HG03558 (cell line): ENCODE results near the gene NARF.

ENCODE experiments used
- ATAC-seq: cut with Tn5 transposase; IDR thresholded peaks from one replicate; pipeline ENCODE4 v1.9.1; 2021; ENCODE audit warnings: moderate number of reproducible peaks; ENCODE audit not compliant: unreplicated experiment; ENCODE audit errors: extremely low read depth

The NARF gene

GRCh38 chr17:82465023-82465603, 6.6 kb downstream of the NARF start:
- no peak for ATAC-seq

DNA sequence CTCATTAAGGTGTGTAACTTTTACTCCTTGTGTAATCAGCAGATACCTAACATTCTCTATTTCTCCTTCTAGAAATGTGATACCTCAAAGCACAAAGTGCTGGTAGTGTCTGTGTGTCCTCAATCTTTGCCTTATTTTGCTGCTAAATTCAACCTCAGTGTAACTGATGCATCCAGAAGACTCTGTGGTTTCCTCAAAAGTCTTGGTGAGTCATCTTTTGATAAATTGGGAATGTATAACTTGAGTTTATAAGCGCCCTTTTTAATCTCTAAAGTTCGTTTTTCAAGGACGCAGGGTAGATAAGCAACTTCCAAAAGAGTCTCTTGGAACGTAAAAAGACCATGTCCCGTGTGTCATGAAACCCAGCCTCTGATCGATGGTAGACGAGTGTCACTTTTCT, 10.2 kb downstream of the NARF start:
- no peak for ATAC-seq

GRCh38 chr17:82470065-82470464, 11.5 kb downstream of the NARF start:
- no peak for ATAC-seq

- ATAC-seq, result no peak
Measured at GRCh38 chr17:82474223-82475010, 15.9 kb downstream of the NARF start.

GRCh38 chr17:82475458-82475857, 16.9 kb downstream of the NARF start:
- ATAC-seq, result no peak

DNA sequence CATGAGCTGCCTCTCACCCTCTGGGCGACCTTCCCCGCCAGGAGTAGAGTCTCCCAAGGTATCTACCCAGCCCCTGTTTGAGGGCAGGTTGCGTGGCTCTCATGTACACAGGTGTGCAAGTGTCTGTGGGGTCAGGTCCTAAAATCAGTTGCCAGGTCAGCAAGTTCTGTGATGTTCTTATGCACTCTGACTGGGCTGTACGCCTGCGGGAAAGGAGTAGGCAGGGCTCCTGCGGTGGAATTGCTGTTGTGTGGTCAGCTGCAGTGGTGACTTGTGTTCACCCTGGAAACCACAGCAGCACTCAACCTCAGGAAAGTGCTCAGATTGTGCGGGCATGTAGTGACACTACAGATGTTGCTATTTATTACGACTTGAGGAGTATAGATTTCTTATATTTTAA, 19.4 kb downstream of the NARF start:
- ATAC-seq, result no peak

DNA sequence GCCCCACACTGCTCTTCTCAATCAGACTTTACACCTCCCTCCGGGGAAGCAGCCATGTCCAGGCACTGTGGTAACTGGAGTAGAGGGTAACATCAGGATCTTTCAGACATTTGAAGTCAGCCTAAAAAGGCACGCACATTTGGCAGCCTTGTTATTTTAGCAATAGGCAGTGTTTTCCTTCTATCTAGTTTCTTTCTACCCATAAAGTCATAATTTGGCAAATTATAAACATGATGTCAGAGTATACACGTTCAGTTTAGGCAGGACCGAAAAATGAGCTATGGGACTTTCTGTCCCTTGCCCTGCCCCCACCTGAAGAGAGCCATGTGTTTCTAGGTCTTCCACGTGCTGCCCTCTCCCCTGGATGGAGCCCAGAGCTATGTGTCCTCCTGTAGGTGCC, 21.1 kb downstream of the NARF start:
- no peak for ATAC-seq

- no peak for ATAC-seq
Measured at GRCh38 chr17:82480318-82480717, 21.8 kb downstream of the NARF start.

DNA sequence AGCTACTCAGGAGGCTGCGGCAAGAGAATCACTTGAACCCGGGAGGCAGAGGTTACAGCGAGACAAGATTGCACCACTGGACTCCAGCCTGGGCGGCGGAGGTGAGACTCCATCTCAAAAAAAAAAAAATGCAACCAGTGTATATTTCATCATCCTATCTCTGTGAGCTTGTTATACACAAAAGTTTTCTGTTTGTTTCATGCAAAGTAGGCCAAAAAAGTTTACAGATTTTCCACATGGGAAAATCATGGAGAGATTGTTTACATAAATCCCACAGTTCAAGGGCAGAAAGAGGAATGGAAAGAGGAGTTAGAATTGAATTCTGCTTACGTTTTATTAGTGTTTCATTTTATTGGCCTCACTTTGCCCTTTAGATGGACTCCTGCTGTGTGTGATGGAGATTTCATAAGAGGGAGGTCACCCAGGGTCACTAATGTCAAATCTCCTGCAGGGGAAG, 24.7 kb downstream of the NARF start:
- ATAC-seq, result no peak

GRCh38 chr17:82483836-82484235, 25.3 kb downstream of the NARF start:
- no peak for ATAC-seq

- ATAC-seq, result no peak
Measured at GRCh38 chr17:82486231-82487094, 27.9 kb downstream of the NARF start.

GRCh38 chr17:82487910-82488309, 29.4 kb downstream of the NARF start:
- ATAC-seq, result no peak

DNA sequence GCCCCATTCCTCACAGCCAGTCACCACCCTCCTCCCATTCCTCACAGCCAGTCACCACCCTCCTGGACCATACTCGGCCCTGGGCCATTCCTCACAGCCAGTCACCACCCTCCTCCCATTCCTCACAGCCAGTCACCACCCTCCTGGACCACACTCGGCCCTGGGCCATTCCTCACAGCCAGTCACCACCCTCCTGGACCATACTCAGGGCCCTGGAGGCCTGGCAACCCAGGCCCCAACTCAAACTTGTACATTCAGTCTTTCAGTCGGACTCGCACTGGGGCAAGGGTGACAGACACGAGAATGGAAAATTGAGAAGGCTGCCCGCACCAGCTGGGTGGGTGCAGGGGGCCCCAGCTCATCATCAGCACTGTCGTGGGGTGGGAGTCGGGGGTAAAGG, 30.6 kb downstream of the NARF start:
- no peak for ATAC-seq

- ATAC-seq, result no peak
Measured at GRCh38 chr17:82489851-82490511, 31.4 kb downstream of the NARF start.

DNA sequence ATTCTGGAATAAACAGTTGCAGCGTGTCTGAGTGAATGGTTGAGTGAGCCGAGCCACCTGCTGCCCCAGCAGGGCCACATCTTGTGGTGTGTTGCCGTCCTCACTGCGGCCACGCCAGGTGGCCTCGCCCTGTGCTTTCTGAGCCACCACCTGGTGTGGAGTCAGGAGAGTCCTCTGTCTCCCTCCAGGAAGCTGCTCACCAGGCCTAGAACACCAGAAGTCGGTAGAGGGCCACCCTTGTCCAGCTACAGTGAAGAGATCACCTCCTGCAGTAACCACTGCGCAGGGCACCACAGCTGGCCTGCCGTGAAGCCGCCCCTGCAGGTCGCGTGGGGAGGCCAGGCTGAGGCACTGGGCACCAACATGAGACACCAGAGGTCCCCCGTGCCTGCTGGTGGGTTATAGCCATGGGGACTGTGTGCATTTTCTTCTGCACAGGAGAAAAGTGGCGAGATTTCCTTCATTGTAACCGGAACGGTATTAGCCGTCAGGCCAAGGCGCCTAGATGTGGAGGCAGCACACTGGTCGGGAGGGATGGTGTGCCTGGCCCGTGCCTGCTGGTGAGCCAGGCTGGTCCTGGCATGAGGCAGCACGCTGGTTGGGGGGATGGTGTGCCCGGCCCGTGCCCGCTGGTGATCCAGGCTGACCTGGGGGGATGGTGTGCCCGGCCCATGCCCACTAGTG, 32.1 kb downstream of the NARF start:
- ATAC-seq, result no peak

DNA sequence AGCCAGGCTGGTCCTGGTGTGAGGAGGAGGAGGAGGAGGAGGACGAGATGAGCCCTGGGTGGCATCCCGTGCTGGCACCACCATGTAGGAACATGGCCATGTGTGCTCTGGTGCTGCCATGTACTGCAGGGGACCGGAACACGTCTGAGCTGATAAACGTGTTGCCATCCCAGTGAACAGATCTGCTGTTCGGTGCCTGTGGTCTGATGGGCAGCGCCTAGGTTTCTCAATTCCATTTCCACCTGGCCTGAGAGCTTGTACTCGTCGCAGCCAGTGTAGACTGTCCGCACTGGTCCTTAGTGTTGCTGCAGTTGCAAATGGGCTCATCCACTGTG, 32.6 kb downstream of the NARF start:
- no peak for ATAC-seq

DNA sequence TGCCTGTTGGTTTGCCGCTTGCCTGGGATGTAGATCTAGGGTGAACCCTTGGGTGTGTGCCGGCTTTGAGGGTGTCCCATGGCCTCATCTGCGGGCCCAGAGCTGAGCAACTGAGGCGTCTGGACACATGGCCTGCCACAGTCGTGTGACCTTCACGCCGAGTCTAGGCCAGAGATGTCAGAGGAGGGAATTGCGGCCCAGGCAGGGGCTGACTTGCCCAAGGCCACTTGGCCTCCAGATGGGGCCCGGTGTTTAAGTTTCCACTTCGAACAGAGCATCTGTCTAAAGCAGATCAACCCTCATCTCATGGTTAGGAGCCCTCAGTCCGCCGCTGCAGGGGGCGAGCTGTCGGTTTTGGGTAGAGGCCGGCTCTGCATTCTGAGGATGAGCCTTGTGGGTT, 33.0 kb downstream of the NARF start:
- no peak for ATAC-seq

DNA sequence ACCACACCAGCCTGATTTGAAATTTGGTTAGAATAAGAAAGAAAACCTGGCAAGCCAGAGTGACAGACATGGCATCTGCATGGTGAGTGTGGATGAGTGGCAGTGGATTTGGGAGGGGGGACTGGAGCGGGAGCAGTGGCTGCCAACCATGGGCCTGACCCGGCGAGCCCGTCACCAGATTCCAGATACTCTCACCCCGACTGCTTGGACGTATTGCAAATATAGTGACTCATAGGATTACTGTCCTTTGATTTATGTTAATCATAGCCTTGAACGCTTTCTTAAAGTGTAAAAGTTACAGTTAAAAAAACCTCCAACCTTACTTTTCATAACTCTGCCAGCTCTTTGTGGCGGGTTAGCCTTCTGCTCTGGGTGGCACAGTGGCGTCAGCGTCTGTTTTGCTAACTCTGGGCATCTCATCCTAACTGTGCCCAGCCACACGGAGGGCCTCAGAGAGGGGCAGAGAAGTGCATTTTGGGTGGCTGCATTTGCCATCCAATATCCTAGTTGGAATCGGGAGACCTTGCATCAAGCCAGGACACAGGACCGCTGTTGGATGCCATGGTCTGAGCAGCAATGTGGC, 34.2 kb downstream of the NARF start:
- ATAC-seq, result no peak

DNA sequence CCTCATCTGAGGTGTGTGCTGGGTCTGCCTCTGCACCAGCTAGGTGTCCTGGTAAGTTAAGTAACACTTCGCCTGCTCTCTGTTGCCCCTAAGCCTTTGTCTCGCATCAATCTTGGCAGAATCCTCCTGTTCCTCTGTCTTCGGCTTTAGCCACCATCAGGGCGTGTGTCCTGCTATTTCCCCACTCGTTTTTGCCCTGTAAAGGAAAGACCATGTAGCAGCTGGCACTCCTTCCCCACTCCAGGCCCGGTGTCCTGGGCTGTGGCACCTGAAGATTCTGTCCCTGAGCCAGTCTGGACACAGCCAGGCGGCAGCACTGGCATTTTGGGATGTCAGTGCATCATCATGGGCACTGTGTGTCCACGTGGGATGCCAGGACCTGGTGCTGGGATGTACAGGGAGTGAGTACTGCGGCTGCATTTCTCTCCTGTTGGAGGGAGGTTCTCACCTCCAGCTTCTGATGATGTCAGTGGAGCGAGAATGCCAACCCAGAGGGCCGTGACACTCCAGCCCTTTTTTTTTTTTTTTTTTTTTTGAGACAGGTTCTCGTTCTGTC, 34.8 kb downstream of the NARF start:
- ATAC-seq, result no peak
